Measurements from ENCODE around the gene ISM1. TPM values are rescaled to one million over a fixed set of nuclear protein-coding genes. Genes with fewer than 3 reads are reported as not detected.
A peak's percentile ranks its signal among the peaks of the same experiment; 100 is the strongest.

Gene ISM1
- polyA plus RNA-seq, 3 donors from 2014 or later: 0.09 TPM; not detected in 2

- peaks cover 0 to 5% of the 10 kb centered on the region in 2 donors for H3K4me1 Mint-ChIP-seq
- no peaks in the 10 kb centered on the region for H3K36me3 Mint-ChIP-seq
- H3K27ac Mint-ChIP-seq: no peak overlapping the region
- no peak for DNase-seq
- no peaks in the 10 kb centered on the region for H3K9me3 Mint-ChIP-seq
- peaks cover 2 to 13% (median 7%) of the 10 kb centered on the region in 3 donors for H3K27me3 Mint-ChIP-seq (ENCODE audit: low read depth in 3 of 3)
- H3K4me3 Mint-ChIP-seq: no peak overlapping the region
These were observed 9.0 kb upstream of the ISM1 start for GRCh38 chr20:13211956-13212618.

- Mint-ChIP-seq H3K27me3 (ENCODE audit: low read depth in 3 of 3) (peaks cover 4 to 15% (median 7%) of the 10 kb centered on the region in 3 donors), H3K4me3 (no peak overlapping the region), H3K9me3 (no peaks in the 10 kb centered on the region), H3K36me3 (no peaks in the 10 kb centered on the region), H3K27ac (no peak overlapping the region), H3K4me1 (peaks cover 0 to 5% of the 10 kb centered on the region in 2 donors)
- DNase-seq: no peak
These were observed 8.3 kb upstream of the ISM1 start for GRCh38 chr20:13212750-13213149.

DNA sequence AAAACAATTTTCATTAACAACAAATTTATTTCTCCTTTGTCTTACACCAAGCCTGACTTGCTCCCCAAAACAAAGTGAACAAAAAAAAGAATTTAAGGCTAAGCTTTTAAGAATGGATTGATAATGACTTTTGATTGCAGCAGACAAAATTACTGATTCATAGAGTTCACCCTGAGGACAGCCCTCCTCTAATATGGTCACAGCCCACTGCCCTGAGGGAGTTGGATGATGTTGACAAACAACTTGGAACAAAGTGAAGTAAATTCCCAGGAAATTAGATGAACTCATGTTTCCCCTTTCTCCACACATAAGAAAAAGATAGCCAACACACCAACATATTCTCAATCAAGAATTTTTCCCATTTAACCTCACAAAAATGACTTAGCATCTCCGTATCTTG lies 7.7 kb upstream of the ISM1 start:
- Mint-ChIP-seq H3K4me3 (no peak overlapping the region), H3K27ac (no peak overlapping the region), H3K4me1 (peaks cover 0 to 5% of the 10 kb centered on the region in 2 donors), H3K9me3 (no peaks in the 10 kb centered on the region), H3K36me3 (no peaks in the 10 kb centered on the region), H3K27me3 (ENCODE audit: low read depth in 3 of 3) (peaks cover 7 to 19% (median 7%) of the 10 kb centered on the region in 3 donors)
- DNase-seq: no peak

GRCh38 chr20:13216533-13216932 lies 4.5 kb upstream of the ISM1 start:
- Mint-ChIP-seq H3K27me3 (ENCODE audit: low read depth in 3 of 3) (peaks cover 16 to 34% (median 20%) of the 10 kb centered on the region in 3 donors), H3K4me3 (no peak overlapping the region)

DNA sequence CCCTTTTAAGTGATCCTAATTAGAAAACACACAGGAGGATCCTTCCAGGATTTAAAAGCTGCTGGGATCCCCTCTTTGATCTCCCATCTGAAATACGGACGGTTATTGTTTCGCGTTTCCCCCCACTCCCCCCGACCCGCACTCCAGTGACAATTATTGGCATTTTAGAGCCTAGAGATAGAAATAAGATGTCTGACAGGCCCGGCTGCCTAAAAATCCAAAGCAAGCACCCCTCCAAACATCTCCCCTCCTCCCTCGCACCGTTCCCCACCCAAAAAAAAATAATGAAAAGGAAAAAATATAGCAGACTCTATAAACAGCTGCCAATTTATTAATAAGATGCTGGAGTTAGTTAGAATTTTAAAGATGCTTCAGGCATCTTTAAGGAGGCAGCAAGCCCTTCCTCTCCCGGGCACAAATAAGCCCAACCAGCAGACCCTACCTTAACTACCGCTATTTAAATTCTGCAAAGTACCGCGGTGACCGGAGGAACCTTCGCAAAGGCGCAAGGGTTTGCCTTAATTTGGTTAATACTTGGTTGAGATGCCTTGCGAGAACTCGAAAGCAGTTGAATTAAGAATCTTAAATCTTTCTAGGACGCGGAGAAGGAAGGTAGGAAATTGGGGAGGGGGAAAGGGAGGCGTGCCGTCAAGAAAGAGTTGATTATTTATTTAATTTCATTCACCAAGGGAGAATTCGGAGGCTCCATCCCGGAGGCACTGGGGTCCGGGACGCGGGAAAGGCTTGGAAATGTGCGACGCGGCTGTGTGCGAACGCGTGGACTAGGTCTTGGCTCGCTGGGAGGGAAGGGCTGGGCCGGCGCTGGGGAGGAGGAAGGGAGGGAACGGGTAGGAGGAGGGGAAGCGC lies 1.5 kb upstream of the ISM1 start:
- Mint-ChIP-seq H3K9me3 (peaks cover 0 to 4% (median 0%) of the 10 kb centered on the region in 6 donors), H3K27me3 (ENCODE audit: low read depth in 3 of 3) (peaks cover 18 to 35% (median 19%) of the 10 kb centered on the region in 3 donors), H3K4me1 (peaks cover 17 to 23% of the 10 kb centered on the region in 2 donors), H3K4me3 (peak overlapping the region; percentile 73 to 83 (median 79)), H3K36me3 (no peaks in the 10 kb centered on the region), H3K27ac (no peak overlapping the region)
- no peak for DNase-seq

More at GRCh38 chr20:13216533-13216932, 4.5 kb upstream of the ISM1 start:
- Mint-ChIP-seq H3K4me1 (peaks cover 14 to 19% of the 10 kb centered on the region in 2 donors), H3K36me3 (no peaks in the 10 kb centered on the region), H3K27ac (no peak overlapping the region), H3K9me3 (no peaks in the 10 kb centered on the region)
- DNase-seq: no peak

DNA sequence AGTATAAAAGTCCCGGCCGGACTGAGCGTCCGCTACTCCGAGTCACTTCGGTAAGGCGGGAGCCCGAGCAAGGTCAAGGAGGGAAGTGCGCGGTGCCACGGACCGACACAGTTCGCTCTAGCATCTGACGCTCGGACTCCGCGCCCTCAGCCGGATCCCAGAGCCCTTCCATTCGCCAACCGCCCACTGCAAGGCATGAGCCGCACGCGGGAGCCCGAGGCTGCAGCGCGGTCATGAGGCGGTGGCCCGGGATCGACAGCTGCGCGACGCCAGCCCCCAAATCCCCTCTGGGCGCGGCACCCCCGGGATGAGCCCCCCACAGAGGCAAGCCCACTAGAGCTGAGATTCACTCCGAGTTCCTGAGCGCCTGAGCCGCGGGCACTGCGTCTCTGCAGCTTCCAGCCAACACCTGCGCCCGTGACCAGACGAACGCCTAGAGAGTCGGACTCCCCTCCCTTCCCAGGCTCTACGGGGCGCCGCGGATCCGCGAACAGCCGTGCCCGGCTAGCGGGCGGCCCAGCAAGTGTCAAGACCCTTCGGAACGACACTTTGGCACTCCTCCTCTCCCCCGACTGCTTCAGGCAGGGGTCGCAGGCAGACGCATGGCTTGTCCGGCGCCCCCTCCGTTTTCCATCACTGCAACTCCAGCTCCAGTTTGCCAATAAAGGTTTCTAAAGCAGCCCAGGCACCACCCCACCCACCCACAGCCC lies 725 bp upstream of the ISM1 start:
- H3K4me1 Mint-ChIP-seq: peaks cover 17 to 23% of the 10 kb centered on the region in 2 donors
- no peak overlapping the region for H3K27ac Mint-ChIP-seq
- peak overlapping the region; percentile 60 to 83 (median 79) for H3K4me3 Mint-ChIP-seq
- H3K9me3 Mint-ChIP-seq: peaks cover 0 to 4% (median 0%) of the 10 kb centered on the region in 6 donors
- DNase-seq: peak; percentile 6 to 11 (median 11)
- peaks cover 19 to 31% (median 20%) of the 10 kb centered on the region in 3 donors for H3K27me3 Mint-ChIP-seq (ENCODE audit: low read depth in 3 of 3)
- H3K36me3 Mint-ChIP-seq: no peaks in the 10 kb centered on the region

GRCh38 chr20:13221313-13221672 lies 219 bp downstream of the ISM1 start:
- peaks cover 0 to 4% (median 0%) of the 10 kb centered on the region in 6 donors for H3K9me3 Mint-ChIP-seq
- H3K4me3 Mint-ChIP-seq: no peak overlapping the region
- H3K27me3 Mint-ChIP-seq (ENCODE audit: low read depth in 3 of 3): peaks cover 19 to 31% (median 20%) of the 10 kb centered on the region in 3 donors
- H3K36me3 Mint-ChIP-seq: no peaks in the 10 kb centered on the region
- DNase-seq: no peak
- peaks cover 17 to 23% of the 10 kb centered on the region in 2 donors for H3K4me1 Mint-ChIP-seq
- H3K27ac Mint-ChIP-seq: no peak overlapping the region

DNA sequence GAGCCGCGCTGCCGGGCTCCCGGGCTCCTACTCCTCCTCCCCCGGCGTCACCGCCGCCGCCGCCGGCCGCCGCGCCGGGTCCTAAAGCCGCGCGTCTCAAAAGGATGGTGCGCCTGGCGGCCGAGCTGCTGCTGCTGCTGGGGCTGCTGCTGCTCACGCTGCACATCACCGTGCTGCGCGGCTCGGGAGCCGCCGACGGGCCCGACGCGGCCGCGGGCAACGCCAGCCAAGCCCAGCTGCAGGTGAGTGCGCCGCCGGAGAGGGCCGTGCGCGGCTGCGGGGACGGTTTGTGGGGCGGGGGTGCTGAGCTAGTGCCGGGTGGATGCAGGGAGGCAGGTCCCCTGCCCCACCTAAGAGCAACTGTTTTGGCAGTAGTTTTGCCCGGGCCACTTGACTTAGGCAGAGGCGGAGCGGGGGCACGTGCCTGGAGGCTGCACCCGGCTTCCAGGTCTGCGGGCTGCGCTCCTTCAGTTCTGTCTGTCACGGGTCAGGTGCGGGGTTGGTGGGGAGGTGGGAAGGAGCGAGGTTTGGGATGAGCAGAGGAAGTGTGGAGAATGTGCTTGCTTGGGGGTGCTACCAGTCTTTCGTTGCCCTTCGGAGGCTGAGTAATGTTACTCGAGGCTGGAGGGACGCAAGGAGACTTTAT lies 722 bp downstream of the ISM1 start:
- H3K27me3 Mint-ChIP-seq (ENCODE audit: low read depth in 3 of 3): peaks cover 19 to 29% (median 20%) of the 10 kb centered on the region in 3 donors
- H3K4me1 Mint-ChIP-seq: peaks cover 17 to 18% of the 10 kb centered on the region in 2 donors
- peak overlapping the region; percentile 73 to 82 (median 81) for H3K4me3 Mint-ChIP-seq
- no peak overlapping the region for H3K27ac Mint-ChIP-seq
- peak; percentile 31 to 49 (median 48) for DNase-seq
- H3K36me3 Mint-ChIP-seq: no peaks in the 10 kb centered on the region
- peaks cover 0 to 4% (median 0%) of the 10 kb centered on the region in 6 donors for H3K9me3 Mint-ChIP-seq

GRCh38 chr20:13222319-13222716 lies 1.2 kb downstream of the ISM1 start:
- H3K9me3 Mint-ChIP-seq: peaks cover 0 to 4% (median 0%) of the 10 kb centered on the region in 6 donors
- DNase-seq: no peak
- H3K27ac Mint-ChIP-seq: no peak overlapping the region
- H3K27me3 Mint-ChIP-seq (ENCODE audit: low read depth in 3 of 3): peaks cover 18 to 28% (median 20%) of the 10 kb centered on the region in 3 donors
- H3K36me3 Mint-ChIP-seq: no peaks in the 10 kb centered on the region
- peak overlapping the region; percentile 73 to 82 (median 81) for H3K4me3 Mint-ChIP-seq
- peaks cover 17 to 18% of the 10 kb centered on the region in 2 donors for H3K4me1 Mint-ChIP-seq

- no peak for DNase-seq
- H3K27ac Mint-ChIP-seq: no peak overlapping the region
These were observed 2.9 kb downstream of the ISM1 start for GRCh38 chr20:13223736-13224520.

GRCh38 chr20:13226367-13226766 lies 5.3 kb downstream of the ISM1 start:
- Mint-ChIP-seq H3K36me3 (no peaks in the 10 kb centered on the region), H3K9me3 (peaks cover 0 to 4% (median 0%) of the 10 kb centered on the region in 6 donors), H3K27ac (no peak overlapping the region), H3K4me3 (no peak overlapping the region), H3K4me1 (peaks cover 22 to 35% of the 10 kb centered on the region in 2 donors), H3K27me3 (ENCODE audit: low read depth in 3 of 3) (peaks cover 7 to 11% (median 8%) of the 10 kb centered on the region in 3 donors)
- DNase-seq: no peak

More at GRCh38 chr20:13223736-13224520, 2.9 kb downstream of the ISM1 start:
- H3K36me3 Mint-ChIP-seq: no peaks in the 10 kb centered on the region
- H3K4me3 Mint-ChIP-seq: peak overlapping the region in 1 of 5 donors; percentile 15
- H3K27me3 Mint-ChIP-seq (ENCODE audit: low read depth in 3 of 3): peaks cover 14 to 19% (median 16%) of the 10 kb centered on the region in 3 donors
- peaks cover 21 to 24% of the 10 kb centered on the region in 2 donors for H3K4me1 Mint-ChIP-seq
- peaks cover 0 to 4% (median 0%) of the 10 kb centered on the region in 6 donors for H3K9me3 Mint-ChIP-seq

- peaks cover 0 to 3% (median 0%) of the 10 kb centered on the region in 6 donors for H3K9me3 Mint-ChIP-seq
- H3K36me3 Mint-ChIP-seq: no peaks in the 10 kb centered on the region
- H3K4me1 Mint-ChIP-seq: peaks cover 21 to 36% of the 10 kb centered on the region in 2 donors
- no peak overlapping the region for H3K4me3 Mint-ChIP-seq
- H3K27ac Mint-ChIP-seq: no peak overlapping the region
- H3K27me3 Mint-ChIP-seq (ENCODE audit: low read depth in 3 of 3): peaks cover 4 to 11% (median 4%) of the 10 kb centered on the region in 3 donors
- DNase-seq: no peak
These were observed 7.7 kb downstream of the ISM1 start for GRCh38 chr20:13228771-13229170.

Data from immature natural killer cell (primary cell).